GM19043 (cell line): ENCODE measurements around the gene MYO16.
A peak's percentile ranks its signal among the peaks of the same experiment; 100 is the strongest.

Experiments used
- ATAC-seq: cut with Tn5 transposase; IDR thresholded peaks from one replicate; pipeline ENCODE4 v1.9.1; 2021; ENCODE audit warnings: low read depth; ENCODE audit not compliant: unreplicated experiment

The MYO16 gene

GRCh38 chr13:109101550-109102144 is 472.2 kb downstream of the MYO16 start:
- ATAC-seq = no peak

- no peak for ATAC-seq
These were observed 476.5 kb downstream of the MYO16 start for GRCh38 chr13:109105899-109106298.

GRCh38 chr13:109110159-109110558 is 480.7 kb downstream of the MYO16 start:
- ATAC-seq = no peak

- no peak for ATAC-seq
These were observed 481.7 kb downstream of the MYO16 start for GRCh38 chr13:109111141-109111540.

GRCh38 chr13:109113427-109113826 is 484.0 kb downstream of the MYO16 start:
- ATAC-seq = peak; percentile 52

GRCh38 chr13:109114162-109114561 is 484.8 kb downstream of the MYO16 start:
- ATAC-seq = no peak

GRCh38 chr13:109114991-109115390 is 485.6 kb downstream of the MYO16 start:
- ATAC-seq = no peak

- no peak for ATAC-seq
These were observed 489.1 kb downstream of the MYO16 start for GRCh38 chr13:109118521-109118920.

GRCh38 chr13:109119896-109120295 is 490.5 kb downstream of the MYO16 start:
- ATAC-seq = no peak

GRCh38 chr13:109121826-109122225 is 492.4 kb downstream of the MYO16 start:
- ATAC-seq = no peak

GRCh38 chr13:109123971-109124370 is 494.6 kb downstream of the MYO16 start:
- ATAC-seq = no peak

- no peak for ATAC-seq
These were observed 496.8 kb downstream of the MYO16 start for GRCh38 chr13:109126178-109126577.

- no peak for ATAC-seq
These were observed 497.7 kb downstream of the MYO16 start for GRCh38 chr13:109126891-109127641.

- no peak for ATAC-seq
These were observed 498.7 kb downstream of the MYO16 start for GRCh38 chr13:109128121-109128520.

GRCh38 chr13:109130093-109130835 is 500.9 kb downstream of the MYO16 start:
- ATAC-seq = no peak

- ATAC-seq = peak; percentile 88
These were observed 502.4 kb downstream of the MYO16 start for GRCh38 chr13:109131698-109132257.

- ATAC-seq = no peak
These were observed 505.6 kb downstream of the MYO16 start for GRCh38 chr13:109135018-109135417.

- ATAC-seq = no peak
These were observed 507.5 kb downstream of the MYO16 start for GRCh38 chr13:109136873-109137272.

GRCh38 chr13:109139346-109139745 is 509.9 kb downstream of the MYO16 start:
- ATAC-seq = no peak

- ATAC-seq = no peak
These were observed 510.6 kb downstream of the MYO16 start for GRCh38 chr13:109140054-109140453.
